SU-DHL-6 (cell line): Measurements from ENCODE around the gene RASGRF1.

Experiments
- H2AFZ ChIP-seq: fragments of 200-600 bp; sonication (generic); 2 replicates; pipeline ENCODE4 v1.6.1; 2014; ENCODE audit warnings: low read depth, mild to moderate bottlenecking, moderate library complexity, mixed read lengths, antibody characterized with exemption, low read length; ENCODE audit not compliant: severe bottlenecking
- H3F3A ChIP-seq: fragments of 200-600 bp; shearing (Covaris generic); 2 replicates; pipeline ENCODE4 v1.6.0; 2016; ENCODE audit warnings: antibody characterized with exemption, mild to moderate bottlenecking; ENCODE audit not compliant: insufficient read depth
- H3K27ac ChIP-seq: fragments of 200-600 bp; sonication (generic); 2 replicates; pipeline ENCODE4 v1.5.1; 2016; ENCODE audit warnings: low read depth, mild to moderate bottlenecking, low read length, moderate library complexity, mixed read lengths
- H3K27me3 ChIP-seq: fragments of 200-600 bp; sonication (generic), shearing (Covaris generic); 2 replicates; pipeline ENCODE4 v1.6.0; 2014; ENCODE audit warnings: mild to moderate bottlenecking, low read length
- H3K36me3 ChIP-seq: fragments of 200-600 bp; sonication (generic); 2 replicates; pipeline ENCODE4 v1.6.1; 2014; ENCODE audit warnings: mild to moderate bottlenecking, low read length, mixed read lengths
- H3K4me2 ChIP-seq: fragments of 300-600, 200-600 bp; shearing (Covaris generic), sonication (generic); 2 replicates; pipeline ENCODE4 v1.6.0; 2014; ENCODE audit warnings: low read length, low read depth, mild to moderate bottlenecking; ENCODE audit not compliant: poor library complexity, severe bottlenecking
- H3K4me3 ChIP-seq: fragments of 200-600 bp; sonication (generic); 2 replicates; pipeline ENCODE4 v1.5.1; 2014; ENCODE audit warnings: antibody characterized with exemption, low read length, mild to moderate bottlenecking, mixed read lengths; ENCODE audit not compliant: insufficient read depth, poor library complexity, severe bottlenecking
- H3K79me2 ChIP-seq: fragments of 200-600 bp; sonication (generic); 2 replicates; pipeline ENCODE4 v1.6.1; 2014; ENCODE audit warnings: mild to moderate bottlenecking, low read length, moderate library complexity; ENCODE audit not compliant: insufficient read depth
- H3K9ac ChIP-seq: fragments of 200-600 bp; sonication (generic); 2 replicates; pipeline ENCODE4 v1.7.0; 2014; ENCODE audit warnings: mild to moderate bottlenecking, low read length
- H3K9me2 ChIP-seq: fragments of 200-600 bp; sonication (generic); replicated peaks from 2 replicates; pipeline ENCODE4 v1.6.1; 2014; ENCODE audit warnings: low read length; ENCODE audit not compliant: insufficient read depth
- H3K9me3 ChIP-seq: fragments of 200-600 bp; sonication (generic); 2 replicates; pipeline ENCODE4 v1.6.1; 2014; ENCODE audit warnings: low read length, mixed read lengths; ENCODE audit not compliant: insufficient read depth
- H4K20me1 ChIP-seq: fragments of 200-600 bp; sonication (generic); 2 replicates; pipeline ENCODE4 v1.6.1; 2014; ENCODE audit warnings: low read depth, mild to moderate bottlenecking, antibody characterized with exemption, low read length, moderate library complexity, mixed read lengths
- CTCF ChIP-seq: fragments of 200-600 bp; sonication (generic); IDR thresholded peaks from one replicate; pipeline ENCODE4 v1.5.1; 2017; ENCODE audit warnings: antibody characterized with exemption, mild to moderate bottlenecking, low read length, moderate library complexity; ENCODE audit not compliant: insufficient read depth, poor library complexity, severe bottlenecking
- EZH2phosphoT487 ChIP-seq: fragments of 200-600 bp; sonication (generic), shearing (Covaris generic); conservative IDR thresholded peaks from 2 replicates; pipeline ENCODE4 v1.6.1; 2018; ENCODE audit warnings: mild to moderate bottlenecking, antibody characterized with exemption, low read length, moderate library complexity, mixed read lengths

RASGRF1 gene

GRCh38 chr15:79132770-79133169, 42.2 kb upstream of the RASGRF1 start:
- TF ChIP-seq CTCF (no peak), EZH2phosphoT487 (no peak)
- no peaks in the 10 kb centered on the region for H3F3A ChIP-seq
- H3K9me2 ChIP-seq = no peaks in the 10 kb centered on the region
- no peak overlapping the region for H3K4me3 ChIP-seq
- H3K36me3 ChIP-seq = no peaks in the 10 kb centered on the region
- no peak overlapping the region for H3K27ac ChIP-seq
- H2AFZ ChIP-seq = no peak overlapping the region
- no peak overlapping the region for H3K4me2 ChIP-seq
- H4K20me1 ChIP-seq = no peaks in the 10 kb centered on the region
- no peak overlapping the region for H3K9ac ChIP-seq
- H3K27me3 ChIP-seq = no peaks in the 10 kb centered on the region
- no peaks in the 10 kb centered on the region for H3K9me3 ChIP-seq
- H3K79me2 ChIP-seq = no peaks in the 10 kb centered on the region

- no peak overlapping the region for H3K4me2 ChIP-seq
- H3K4me3 ChIP-seq = no peak overlapping the region
- no peaks in the 10 kb centered on the region for H3K79me2 ChIP-seq
Measured at GRCh38 chr15:79132361-79132760, 41.8 kb upstream of the RASGRF1 start.

GRCh38 chr15:79130535-79131130, 40.1 kb upstream of the RASGRF1 start:
- Histone ChIP-seq H3K79me2 (no peaks in the 10 kb centered on the region), H3F3A (no peaks in the 10 kb centered on the region), H3K4me2 (no peak overlapping the region), H3K9me3 (no peaks in the 10 kb centered on the region), H2AFZ (no peak overlapping the region), H3K9me2 (no peaks in the 10 kb centered on the region), H3K27ac (no peak overlapping the region), H3K36me3 (no peaks in the 10 kb centered on the region), H3K9ac (no peak overlapping the region), H4K20me1 (no peaks in the 10 kb centered on the region), H3K27me3 (no peaks in the 10 kb centered on the region), H3K4me3 (no peak overlapping the region)
- TF ChIP-seq EZH2phosphoT487 (no peak), CTCF (no peak)

More at GRCh38 chr15:79132361-79132760, 41.8 kb upstream of the RASGRF1 start:
- Histone ChIP-seq H3K9me2 (no peaks in the 10 kb centered on the region), H3F3A (no peaks in the 10 kb centered on the region), H3K9ac (no peak overlapping the region), H3K36me3 (no peaks in the 10 kb centered on the region), H3K9me3 (no peaks in the 10 kb centered on the region), H2AFZ (no peak overlapping the region), H4K20me1 (no peaks in the 10 kb centered on the region), H3K27me3 (no peaks in the 10 kb centered on the region), H3K27ac (no peak overlapping the region)
- TF ChIP-seq EZH2phosphoT487 (no peak), CTCF (no peak)
